Mammary epithelial cell (primary cell): Measurements from ENCODE around the gene LBH.

ENCODE experiments used
- CTCF ChIP-seq, 2 donors: IDR thresholded peaks in 1 of 2; conservative IDR thresholded peaks in 1 of 2; 2 replicates each; pipeline ENCODE4 v1.5.1; 2011 to 2012; ENCODE audit warnings: inconsistent platforms in 2 of 2, low read length in 2 of 2, mild to moderate bottlenecking in 2 of 2, control low read depth in 1 of 2, low read depth in 1 of 2; ENCODE audit not compliant: insufficient read depth in 1 of 2; ENCODE audit errors: extremely low read depth in 1 of 2
- EZH2 ChIP-seq: IDR thresholded peaks from 2 replicates; pipeline ENCODE4 v1.6.1; 2012; ENCODE audit warnings: low read length, inconsistent platforms, borderline replicate concordance

DNA sequence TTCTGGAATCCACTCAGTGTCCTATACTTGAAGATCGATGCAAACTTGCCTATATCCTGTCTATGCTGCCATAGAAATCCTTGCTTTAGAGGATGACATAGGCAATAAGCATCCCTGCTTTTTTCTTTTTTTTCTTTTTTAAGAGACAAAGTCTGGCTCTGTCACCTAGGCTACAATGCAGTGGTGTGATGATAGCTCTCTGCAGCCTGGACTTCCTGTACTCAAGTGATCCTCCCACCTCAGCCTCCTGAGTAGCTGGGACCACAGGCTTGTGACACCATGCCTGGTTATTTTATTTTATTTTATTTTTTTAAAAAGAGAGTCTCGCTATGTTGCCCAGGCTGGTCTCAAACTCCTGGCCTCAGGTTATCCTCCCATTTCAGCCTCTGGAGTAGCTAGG, 76.9 kb downstream of the LBH start:
- TF ChIP-seq CTCF (conservative IDR thresholded peaks at IDR 0.05 in 1 of 2, IDR thresholded peaks at IDR 0.05 in 1 of 2; ENCODE audit: extremely low read depth in 1 of 2, insufficient read depth in 1 of 2, low read depth in 1 of 2, low read length in 2 of 2), result no peak
- TF ChIP-seq EZH2, result no peak
